Activated T-cell treated with anti-CD3 and anti-CD28 coated beads for 24 hours (primary cell): ENCODE measurements around the gene OR10H3.
"Not testable (repeated sequence)": the region's sequence is repeated elsewhere in the genome, so short reads cannot be mapped to it uniquely, and the experiment has no call there.

Experiments
- DNase-seq: peaks from one replicate; pipeline ENCODE4 v3.0.0-alpha.2; 2020; ENCODE audit warnings: low read depth

Gene OR10H3, protein sequence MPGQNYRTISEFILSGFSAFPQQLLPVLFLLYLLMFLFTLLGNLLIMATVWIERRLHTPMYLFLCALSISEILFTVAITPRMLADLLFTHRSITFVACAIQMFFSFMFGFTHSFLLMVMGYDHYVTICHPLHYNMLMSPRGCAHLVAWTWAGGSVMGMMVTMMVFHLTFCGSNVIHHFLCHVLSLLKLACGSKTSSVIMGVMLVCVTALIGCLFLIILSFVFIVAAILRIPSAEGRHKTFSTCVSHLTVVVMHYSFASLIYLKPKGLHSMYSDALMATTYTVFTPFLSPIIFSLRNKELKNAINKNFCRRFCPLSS

DNA sequence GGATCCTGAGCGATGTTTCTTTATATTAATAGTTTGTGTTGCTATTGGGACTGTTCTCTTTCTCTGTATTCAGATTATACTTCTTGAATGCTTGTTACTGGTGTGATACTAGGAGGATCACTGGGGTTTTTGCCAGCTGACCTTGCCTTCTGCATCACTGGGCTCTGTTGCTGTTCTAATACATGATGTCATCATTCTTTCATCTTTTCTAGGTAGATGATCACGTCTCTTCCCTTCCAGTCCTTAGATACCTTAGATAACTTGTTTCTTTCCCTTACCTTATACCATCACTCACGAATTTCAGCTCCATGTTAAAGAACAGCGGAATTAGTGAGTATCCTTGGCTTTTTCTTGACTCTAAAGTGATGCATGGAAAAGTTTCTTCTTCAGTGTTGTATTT, at the start of gene OR10H3:
OR10H3 (plus strand) TSS at position 264 of the 400 bp plus-strand sequence. CDS start 3,408 bp downstream, outside the sequence.
- DNase-seq = no peak

DNA sequence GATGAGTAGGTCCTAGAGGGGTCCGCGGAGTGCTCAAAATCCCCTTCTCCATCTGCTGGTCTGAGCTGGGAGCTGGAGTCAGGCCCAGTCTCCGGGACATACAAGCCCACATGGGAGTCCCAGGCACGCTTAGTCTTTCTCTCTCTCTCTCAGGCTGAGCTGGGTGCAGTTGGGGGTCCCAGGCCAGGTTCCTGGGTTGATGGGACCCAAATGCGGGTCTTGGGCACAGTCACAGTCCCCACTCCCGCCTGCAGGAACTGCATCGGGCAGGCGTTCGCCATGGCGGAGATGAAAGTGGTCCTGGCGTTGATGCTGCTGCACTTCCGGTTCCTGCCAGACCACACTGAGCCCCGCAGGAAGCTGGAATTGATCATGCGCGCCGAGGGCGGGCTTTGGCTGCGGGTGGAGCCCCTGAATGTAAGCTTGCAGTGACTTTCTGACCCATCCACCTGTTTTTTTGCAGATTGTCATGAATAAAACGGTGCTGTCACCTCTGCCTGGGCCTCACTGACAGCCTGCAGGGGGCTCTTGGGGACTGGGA, 41.1 kb upstream of the OR10H3 start:
- DNase-seq = no peak

DNA sequence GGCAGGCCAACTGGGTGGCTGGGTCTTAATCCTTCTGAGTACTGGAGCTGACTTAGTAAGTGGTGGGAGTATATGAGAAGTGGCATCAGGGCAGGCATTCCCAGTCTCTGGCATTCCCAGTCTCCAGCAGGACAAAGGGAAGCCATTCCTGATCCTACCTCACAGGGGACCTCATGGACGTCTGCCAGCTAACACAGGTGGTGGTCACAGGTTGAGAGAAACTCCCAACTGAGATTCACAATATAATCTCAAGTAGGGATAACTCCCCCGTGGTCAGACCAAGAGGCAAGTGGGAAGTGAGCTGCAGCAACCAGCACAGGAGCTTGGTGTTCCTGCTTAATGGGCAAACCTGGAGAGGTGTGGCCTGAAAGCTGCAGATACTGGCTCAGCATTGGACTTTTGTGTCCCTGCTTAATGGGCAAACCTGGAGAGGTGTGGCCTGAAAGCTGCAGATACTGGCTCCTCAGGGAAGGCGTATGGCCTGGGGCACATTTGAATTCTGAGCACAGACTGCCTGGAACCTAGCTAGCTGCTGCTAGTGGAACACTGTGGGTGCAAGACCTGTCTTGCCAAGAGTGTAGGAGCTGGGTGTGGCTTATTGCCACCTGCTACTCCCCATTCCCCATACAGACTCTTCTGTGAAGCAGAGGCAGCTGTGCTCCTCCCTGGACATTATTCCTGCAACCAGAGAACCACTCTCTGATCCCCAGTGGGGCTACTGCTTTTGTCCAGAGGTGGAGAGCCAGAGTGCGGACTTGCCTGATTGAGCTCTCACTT, 35.8 kb upstream of the OR10H3 start:
- no peak for DNase-seq

DNA sequence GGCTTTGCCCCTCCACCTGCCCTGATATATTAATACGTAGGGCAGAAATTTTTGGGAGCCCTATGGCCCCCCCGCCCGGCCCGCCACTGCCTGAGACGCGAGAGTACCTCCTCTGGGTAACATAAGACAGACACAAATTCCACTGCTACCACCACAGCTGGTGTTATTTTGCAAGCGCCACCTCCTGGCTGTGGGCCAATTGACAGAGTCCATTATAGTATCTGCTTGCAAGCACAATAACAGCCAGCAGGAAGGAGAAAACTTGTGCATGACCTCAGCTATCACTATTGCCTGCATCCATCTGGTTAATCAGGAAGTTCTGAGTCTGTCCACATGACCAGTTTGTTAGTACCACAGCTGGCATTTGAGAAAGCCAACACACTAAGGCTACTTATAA, 35.3 kb upstream of the OR10H3 start:
- DNase-seq = no peak

DNA sequence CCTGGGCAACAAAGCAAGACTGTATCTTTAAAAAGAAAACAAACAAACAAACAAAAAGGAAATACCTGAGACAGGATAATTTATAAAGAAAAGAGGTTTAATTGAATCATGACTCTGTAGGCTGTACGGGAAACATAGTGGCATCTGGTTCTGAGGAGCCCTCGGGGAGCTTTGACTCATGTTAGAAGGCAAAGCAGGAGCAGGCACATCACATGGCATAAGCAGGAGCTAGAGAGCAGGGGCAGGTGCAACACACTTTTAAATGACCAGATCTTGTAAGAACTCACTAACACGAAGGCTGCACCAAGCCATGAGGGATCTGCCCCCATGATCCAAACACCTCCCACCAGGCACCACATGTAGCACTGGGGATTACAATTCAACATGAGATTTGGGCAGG, 23.1 kb upstream of the OR10H3 start:
- no peak for DNase-seq

DNA sequence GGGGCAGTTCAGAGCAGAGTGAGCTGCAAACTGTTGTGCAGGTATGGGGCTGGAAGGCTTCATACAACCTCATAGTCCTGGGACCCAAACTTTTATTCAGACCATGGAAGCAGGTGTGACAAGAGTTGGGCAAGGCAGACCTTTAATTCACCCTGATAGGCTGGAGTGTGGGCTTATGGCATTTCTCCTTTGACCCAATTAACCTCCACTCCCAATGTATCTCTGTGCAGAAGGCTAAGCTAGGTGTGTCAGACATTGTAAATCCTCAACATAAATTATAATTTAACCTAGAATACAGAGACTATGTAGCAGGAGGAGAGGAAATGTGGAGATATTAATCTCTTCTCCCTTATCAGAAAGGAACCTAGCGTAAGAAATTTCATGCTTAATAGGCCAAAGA, 22.1 kb upstream of the OR10H3 start:
- DNase-seq = no peak

DNA sequence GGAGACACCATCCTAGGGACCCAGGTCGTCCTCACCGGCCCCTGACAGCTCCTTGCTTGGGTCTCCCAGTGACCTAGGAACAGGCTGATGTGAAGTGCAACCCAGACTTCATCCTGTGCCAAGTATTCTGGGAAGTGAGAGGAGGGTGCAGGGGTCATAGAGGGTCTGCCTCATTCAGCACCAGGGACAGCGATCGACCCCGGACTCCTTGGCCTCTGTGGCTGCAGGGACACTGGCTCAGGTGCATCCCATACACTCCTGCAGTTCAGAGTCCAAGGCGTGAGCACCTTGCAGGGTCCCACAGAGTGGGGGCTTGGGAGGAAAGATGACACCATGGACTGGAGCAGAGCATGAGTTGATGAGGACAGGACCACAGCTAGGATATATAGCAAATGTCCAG, 20.0 kb upstream of the OR10H3 start:
- no peak for DNase-seq

DNA sequence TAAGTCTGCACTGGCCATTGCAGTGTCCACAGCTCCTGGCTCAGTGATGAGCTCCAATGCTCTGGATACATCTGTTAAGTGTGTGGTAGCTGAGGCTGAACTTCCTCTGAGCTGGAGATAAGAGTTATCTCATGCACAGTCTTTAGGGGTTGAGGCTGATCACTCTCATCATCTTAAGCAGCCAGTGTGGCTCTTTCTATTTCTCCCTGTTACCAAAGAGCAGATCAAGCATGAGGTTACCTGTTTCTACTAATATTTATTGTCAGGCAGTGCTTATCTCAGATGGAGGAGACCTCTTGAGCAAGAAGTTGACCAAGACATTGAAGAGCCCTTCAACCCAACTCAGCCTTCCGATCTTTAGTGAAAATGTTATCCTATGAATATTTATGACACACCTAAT, 16.5 kb upstream of the OR10H3 start:
- DNase-seq = no peak

DNA sequence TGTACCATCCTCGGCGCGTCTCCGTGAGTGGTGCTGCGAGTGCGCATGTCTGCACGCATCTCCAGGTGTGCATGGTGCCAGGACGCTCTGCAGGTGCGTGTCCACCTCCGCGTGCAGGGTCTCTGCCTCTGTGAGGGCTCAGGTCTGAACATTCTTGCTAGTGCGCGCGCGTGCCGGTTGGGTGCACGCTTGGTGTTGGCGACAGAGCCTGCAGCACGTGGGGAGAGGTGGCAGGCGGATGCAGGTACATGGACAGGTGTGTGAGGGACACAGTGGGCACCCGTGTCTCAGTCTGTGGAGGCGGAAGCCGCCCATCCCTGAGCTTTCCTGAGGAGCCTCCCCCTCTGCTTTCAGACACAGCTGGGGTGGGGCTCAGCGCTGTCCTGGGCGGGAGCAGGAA, 14.8 kb upstream of the OR10H3 start:
- DNase-seq = no peak

DNA sequence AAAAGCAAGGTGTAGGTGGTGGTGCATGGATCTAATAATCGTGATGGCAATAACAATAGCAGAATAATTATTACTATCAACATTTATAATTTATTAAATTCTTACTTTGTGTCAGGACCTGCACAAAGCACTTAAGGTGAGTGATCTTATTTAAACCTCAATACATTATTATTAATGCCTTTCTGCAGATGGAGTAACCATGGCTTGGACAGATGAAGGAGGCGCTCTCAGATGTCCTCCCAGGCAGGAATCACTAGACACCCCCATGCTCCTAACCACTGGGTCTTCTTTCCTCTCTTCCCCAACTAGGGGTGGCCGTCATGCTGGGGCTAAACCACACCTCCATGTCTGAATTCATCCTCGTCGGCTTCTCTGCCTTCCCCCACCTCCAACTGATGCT, 10.1 kb upstream of the OR10H3 start, which contains the start of gene OR10H2:
OR10H2 (plus strand) TSS at position 301 of the 400 bp plus-strand sequence; CDS start at position 321, 20 bp downstream.
- DNase-seq = no peak

DNA sequence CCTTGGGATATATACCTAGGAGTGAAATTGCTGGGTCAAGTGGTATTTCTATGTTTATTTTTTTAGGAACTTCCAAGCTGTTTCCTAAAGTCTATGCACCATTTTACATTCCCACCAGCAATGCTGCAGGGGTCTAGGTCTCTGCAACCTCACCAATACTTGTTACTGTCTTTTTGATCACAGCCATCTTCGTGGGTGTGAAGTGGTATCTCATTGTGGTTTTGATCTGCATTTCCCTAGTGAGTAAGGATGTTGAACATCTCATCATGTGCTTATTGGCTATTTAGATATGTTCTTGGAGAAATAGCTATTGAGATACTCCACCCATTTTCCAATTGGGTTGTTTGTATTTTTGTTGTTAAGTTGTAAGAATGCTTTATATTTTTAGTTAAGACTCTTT, 7.2 kb upstream of the OR10H3 start:
- no peak for DNase-seq

DNA sequence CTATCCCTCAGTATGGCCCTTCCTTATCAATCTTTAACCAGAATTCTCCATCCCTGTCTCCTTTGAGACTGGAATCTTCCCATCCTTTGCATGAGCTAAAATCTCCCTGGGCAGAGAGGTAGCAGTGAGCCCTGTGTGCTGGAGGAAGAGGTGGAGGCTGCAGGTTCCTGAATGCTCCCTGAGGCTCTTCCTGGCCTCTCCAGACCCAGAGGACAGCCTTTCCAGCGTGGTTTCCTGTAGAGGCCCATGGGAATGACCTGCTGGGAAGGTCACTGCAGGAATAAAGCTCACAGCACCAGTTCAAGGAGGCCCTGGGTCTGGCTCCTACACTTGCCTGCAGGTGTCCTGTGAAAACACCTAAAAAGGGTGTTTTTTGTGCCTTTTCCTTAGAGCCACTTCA, 5.4 kb upstream of the OR10H3 start:
- no peak for DNase-seq

DNA sequence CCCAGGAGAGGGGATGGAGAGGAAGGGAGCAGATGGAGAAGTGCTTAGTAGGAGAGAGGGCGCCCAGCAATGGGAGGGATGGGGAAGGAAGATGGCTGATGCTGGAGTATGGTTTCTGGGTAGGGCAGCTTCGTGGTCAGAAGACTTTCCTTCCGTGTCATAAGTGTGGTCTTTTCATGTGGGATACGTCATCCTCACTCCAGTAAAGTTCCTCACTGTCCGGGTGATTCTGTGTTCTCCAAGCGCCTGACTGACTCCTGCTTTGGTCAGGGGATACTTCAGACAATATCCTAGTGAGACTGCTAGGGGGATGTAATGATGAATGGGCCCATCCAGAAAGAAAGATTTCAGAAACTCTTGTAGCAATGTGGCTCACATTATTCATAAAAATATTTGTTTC, 3.9 kb upstream of the OR10H3 start:
- no peak for DNase-seq

DNA sequence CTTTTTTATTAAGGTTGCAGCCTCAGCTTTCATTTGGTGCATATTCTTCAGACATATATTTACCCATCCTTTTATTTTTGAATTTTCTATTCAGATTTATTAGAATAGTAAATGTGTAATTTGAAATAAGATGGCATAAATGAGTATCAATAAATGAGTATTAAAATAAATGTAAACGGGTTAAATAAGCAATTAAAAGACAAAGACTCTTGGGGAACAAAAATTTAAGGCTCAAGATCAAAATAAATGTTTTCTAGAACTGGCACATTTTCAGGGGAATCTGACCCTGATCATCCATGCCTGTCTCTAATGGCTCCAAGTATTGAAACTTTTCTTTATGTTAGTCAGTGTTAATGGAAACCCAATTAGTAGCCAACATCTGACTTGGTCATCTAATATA, 3.0 kb downstream of the OR10H3 start:
- DNase-seq = no peak

DNA sequence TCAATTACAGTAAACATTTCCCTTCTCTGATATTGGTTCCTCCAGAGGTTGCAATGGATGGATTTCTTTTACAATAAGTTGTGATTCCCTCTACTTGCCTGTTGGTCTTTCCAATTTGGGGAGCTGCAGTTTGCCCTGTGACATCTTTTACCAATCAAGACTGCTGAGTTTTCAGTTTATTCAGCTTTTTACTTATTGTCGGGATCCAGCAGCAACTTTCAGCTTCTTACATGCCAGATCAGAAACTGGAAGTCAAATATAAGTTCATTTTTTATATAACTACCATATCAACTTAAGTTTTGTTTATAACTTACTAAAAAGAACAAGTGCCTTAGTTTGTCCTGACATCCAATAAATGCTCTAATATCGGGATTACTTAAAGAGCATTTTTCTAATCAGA, 10.5 kb downstream of the OR10H3 start:
- no peak for DNase-seq

DNA sequence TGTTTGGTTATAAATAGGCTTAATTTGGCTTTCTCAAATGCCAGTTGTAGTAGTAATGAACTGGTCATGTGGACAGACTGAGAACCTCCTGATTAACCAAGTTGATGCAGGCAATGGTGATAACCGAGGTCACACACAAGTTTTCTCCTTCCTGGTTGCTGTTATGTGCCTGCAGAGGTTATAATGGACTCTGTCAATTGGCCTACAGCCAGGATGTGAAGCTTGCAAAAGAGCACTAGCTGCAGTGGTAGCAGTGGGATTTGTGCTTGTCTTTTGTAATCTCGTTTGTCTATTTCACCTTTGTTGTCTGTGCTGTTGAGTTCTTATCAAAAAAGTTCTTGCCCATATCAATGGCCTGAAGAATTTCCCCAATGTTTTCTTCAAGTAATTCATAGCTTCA, 20.6 kb downstream of the OR10H3 start:
- DNase-seq = no peak

DNA sequence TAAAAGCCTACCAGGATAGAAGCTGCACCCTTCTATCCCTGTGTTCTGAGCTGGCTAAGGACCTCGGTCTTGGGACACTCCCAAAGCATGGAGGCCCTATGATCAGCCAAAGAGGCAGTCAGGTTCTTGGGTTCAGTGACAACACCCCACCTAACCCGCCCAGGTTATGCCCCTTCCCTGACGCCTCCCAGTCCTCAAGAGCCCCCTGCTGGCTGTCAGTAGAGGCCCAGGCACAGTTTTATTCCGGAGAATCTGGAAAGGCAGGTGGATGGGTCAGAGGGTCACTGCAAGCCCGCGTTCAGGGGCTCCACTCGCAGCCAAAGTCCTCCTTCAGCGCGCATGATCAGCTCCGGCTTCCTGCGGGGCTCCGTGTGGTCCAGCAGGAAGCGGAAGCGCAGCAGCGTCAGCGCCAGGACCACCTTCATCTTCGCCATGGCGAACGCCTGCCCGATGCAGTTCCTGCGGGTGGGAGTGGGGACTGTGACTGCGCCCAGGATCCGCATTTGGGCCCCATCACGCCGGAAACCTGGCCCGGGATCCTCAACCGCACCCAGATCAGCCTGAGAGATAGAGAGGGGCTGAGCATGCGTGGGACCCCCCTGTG, 22.3 kb downstream of the OR10H3 start:
- DNase-seq = no peak

DNA sequence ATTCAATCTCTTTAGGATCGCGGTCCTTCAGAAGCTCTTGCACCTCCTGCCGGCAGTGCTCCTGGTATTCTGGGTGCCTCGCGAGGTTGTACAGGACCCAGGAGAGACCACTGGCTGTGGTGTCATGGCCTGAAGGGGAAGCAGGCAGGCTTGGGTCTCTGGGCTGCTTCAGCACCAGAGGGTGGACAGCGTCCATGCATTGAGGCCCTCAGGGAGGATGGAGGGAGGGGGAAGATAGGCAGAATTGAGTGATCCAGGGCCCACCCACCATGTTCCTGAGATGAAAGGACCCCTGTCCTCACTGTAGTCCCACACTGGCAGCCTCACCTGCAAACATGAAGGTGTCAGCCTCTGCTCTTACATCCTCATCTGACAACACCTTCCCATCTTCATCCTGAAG, 31.8 kb downstream of the OR10H3 start:
- no peak for DNase-seq

DNA sequence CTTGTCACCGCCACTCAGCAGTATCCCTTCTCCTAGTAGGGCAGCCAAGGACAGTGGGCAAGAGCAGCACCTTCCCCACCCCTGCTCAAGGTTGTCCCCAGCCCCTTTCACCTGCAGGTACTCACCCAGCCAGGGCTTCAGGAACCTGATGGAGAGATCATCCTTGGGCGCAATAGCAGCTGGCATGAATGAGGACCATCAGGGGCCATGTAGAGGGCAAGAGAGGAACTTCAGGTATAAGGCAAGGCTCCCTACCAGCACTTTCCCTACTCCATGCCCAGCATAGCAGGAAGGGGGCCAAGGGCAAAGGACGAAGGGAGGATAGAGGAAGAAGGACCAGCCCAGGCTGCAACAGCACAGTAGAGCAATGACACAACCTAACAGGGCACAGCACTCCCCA, 36.4 kb downstream of the OR10H3 start:
- DNase-seq = not testable (repeated sequence)

DNA sequence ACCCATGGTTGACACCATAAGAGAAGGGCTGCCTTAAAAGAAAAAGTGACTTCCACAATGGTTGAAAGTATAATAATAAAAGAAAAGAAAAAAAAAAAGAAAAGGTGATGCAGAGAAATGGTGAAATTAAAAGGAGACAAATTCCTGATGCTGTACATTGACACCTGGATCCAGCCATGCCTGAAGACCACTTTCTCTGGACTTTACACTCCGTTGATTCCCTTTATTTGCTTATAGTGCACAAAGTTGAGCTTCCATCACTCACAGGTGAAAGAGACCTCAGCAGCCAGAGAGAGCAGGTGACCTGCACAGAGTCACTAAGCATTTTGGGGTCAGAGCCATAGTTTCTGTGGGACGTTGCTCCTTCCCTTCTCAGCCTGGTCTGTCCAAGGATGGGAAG, 37.5 kb downstream of the OR10H3 start:
- no peak for DNase-seq

DNA sequence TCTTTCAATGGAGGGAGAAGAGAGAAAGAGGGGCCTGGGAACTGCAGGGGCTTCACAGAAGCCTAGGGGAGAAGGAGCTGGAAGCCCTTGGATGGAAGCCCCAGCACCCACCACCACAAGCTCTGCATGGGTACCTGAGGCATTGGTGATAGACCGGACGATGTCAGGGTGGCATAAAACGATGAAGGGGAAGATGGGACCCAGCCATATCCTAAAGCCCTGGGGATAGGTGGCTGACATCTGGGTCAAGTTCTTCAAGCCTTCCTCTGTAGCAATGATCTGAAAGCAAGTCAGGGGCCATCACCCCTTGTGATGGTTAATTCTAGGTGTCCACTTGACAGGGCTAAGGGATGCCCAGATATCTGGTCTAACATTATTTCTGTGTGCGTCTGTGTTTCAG, 38.5 kb downstream of the OR10H3 start:
- no peak for DNase-seq

DNA sequence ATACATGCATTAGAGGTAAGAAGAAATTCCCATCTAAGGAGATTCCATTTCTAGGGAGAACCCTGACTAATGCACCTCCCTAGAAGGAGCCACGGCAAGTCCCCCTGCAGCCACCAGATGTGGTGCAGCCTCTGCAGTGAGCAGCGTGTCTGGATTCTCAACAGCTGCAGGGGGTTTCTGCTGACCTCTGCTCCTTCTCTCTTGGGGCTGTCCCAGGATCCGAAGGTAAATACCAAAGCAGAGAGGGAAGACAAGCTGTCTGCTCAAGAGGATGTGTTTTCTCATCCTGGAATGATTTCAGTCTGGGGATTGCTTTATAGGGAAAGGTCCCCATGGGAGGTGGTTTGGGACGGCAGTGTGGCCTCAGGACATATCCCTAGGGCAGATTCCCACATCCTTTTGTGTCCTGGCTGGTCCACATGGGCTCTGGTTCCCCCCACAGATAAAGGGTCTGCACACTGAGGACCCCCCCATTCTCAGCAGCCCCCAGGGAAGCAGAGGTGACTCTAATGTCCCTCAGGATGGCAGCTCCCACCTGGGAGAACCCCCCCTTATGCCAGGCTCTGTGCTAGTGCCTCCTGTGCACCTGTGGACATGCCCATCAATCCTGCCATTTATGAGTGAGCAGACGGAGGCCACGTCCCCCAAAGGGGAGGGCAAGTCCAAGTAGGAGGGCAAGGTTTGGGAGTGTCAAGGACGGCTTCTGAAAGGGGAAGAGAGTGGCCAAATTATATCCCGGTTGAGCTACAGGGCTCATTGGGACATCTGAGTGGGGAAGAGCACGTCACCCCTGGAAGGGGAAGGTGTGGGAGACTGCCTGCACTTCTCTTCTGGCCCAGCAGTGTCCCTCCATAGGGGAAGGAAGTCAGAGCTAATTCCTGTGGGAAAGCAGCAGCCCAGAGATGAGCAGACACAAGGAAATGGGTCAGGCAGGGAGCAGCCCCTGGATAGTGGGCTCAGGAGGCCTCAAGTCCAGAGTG, 39.5 kb downstream of the OR10H3 start:
- no peak for DNase-seq
